Endometrium (tissue), 2 donors: ENCODE results near the gene TRMT2B.
"Not testable (repeated sequence)": the region's sequence is repeated elsewhere in the genome, so short reads cannot be mapped to it uniquely, and the experiment has no call there.

ENCODE experiments used
- FAIRE-seq: peaks from 2 replicates; lab custom pipeline; 2012; peaks lifted over from hg19 to GRCh38; lab: Jason Lieb, UNC
- donor health status: control.
- donor health status: control.

TRMT2B gene

GRCh38 chrX:101051549-101052302, at the start of gene TRMT2B:
Gene TRMT2B, minus strand, starts transcription at chrX:101052111. Its CDS starts 9,822 bp downstream, at chrX:101042289.
- FAIRE-seq = no peak

GRCh38 chrX:101097546-101098453, 45.9 kb upstream of the TRMT2B start, which contains the start of gene CENPI:
Gene CENPI, plus strand, starts transcription at chrX:101098204. Its CDS starts 2,867 bp downstream, at chrX:101101071.
- peak; percentile 83 for FAIRE-seq

GRCh38 chrX:101091817-101092216, 39.9 kb upstream of the TRMT2B start:
- FAIRE-seq = no peak

GRCh38 chrX:101081231-101081630, 29.3 kb upstream of the TRMT2B start:
- FAIRE-seq = no peak

- FAIRE-seq = no peak
These were observed 28.6 kb upstream of the TRMT2B start for GRCh38 chrX:101080326-101081124.

DNA sequence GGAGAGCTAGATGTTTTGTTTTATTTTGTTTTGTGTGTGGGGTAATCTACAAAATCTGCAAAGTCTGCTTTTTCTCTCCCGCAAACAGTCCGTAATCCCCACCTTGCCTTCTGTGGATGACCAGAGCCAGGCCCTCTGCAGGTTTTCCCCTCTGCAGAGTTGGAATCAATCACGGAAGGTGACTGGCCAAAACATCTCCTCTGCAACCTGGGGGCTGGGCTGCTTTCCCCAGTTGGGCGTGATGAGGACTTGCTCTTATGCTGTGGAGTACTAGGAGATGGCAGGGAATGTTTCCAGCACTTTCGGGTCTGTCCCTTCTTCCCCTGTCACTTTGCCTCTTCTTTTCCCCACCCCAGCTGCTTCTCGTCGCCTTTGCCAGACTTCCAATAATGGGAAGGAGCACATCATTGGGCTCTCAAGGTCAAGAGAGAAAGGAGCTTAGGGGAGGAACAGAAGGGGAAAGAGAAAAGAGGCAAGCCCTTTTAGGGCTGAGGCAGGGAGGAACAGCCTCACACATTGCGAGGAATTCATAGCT, 27.9 kb upstream of the TRMT2B start:
- no peak for FAIRE-seq

- FAIRE-seq = no peak
These were observed 27.0 kb upstream of the TRMT2B start, which contains the start of gene TMEM35A for GRCh38 chrX:101078716-101079598. Gene TMEM35A, plus strand, starts transcription at chrX:101078879. Its CDS starts 124 bp downstream, at chrX:101079003.

DNA sequence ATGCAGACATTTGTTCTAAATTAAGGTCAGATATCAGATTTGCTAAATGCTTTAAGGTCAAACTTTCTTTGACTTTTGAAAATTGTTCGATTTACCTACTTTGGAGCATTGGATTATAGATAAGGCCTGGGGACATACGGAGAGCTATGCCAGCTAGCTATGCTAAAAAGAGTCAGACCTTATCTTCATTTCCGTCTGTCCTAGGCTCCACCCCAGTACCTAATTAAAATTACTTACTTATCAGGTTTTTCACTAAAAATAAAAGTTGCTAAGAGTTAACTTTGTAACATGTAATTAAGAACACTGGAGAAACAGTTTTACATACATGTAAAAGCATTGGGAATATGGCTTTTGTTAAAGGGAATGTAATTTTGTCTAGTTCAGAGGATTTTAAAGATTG, 19.7 kb upstream of the TRMT2B start:
- FAIRE-seq = no peak

DNA sequence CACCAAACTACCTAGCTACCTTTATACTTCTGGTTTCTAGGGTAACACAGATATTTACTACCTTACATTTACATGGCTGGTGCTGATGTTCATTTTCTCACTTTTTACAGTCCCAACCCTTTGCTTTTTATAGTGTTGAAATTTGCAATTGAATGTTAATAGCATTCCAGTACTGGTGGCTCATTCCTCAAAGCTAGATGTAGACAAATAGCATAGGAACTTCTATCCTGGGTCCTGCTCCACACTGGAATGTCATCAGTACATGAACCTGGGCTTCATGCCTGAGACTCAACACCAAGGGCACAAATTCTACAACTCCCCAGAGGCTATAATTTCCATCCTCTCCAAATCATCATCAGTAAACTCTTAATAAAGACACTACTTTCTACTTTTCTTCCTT, 10.3 kb upstream of the TRMT2B start:
- FAIRE-seq = no peak

- FAIRE-seq = no peak
These were observed 5.3 kb upstream of the TRMT2B start for GRCh38 chrX:101057093-101057714.

- not testable (repeated sequence) for FAIRE-seq
These were observed 4.6 kb upstream of the TRMT2B start for GRCh38 chrX:101056551-101056950.

DNA sequence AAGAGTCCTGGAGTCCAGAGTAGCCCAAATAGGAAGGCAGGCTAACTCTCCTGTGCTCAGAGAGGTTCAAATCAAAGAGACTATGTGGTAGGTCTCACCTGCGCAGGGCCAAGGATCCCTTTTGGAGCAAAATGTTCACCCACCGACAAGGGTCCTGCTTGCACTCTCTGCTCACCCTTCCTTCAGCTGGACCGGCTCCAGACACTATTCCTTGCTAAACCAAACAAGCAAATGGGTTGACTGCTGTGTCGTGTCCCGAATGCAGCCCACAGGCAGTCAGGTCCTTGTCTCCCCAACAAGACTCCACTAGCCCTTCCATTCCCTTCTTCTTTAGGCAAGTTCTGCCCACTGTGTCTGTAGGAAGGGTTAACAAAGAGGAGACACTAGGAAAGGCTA, 760 bp downstream of the TRMT2B start:
- FAIRE-seq = no peak

- no peak for FAIRE-seq
These were observed 11.7 kb downstream of the TRMT2B start for GRCh38 chrX:101040197-101040596.

DNA sequence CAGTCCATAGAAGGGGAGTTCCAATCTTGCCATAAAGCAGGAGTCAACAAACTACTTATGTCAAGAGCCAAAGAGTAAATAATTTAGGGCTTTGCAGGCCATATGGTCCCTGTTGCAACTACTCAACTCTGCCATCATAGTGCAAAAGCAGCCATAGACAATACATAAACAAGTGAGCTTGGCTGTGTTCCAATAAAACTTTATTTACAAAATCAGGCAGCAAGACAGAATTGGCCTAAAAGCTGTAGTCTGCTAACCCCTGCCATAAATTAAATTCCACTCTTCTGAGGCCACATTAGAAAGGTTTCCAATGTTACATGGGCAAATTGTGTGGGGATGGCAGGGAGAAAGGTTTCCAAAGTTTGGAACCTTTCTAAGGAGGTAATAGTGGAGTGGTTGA, 14.7 kb downstream of the TRMT2B start:
- FAIRE-seq = no peak

- no peak for FAIRE-seq
These were observed 22.2 kb downstream of the TRMT2B start for GRCh38 chrX:101029665-101030064.

- no peak for FAIRE-seq
These were observed 23.3 kb downstream of the TRMT2B start for GRCh38 chrX:101028562-101028961.

DNA sequence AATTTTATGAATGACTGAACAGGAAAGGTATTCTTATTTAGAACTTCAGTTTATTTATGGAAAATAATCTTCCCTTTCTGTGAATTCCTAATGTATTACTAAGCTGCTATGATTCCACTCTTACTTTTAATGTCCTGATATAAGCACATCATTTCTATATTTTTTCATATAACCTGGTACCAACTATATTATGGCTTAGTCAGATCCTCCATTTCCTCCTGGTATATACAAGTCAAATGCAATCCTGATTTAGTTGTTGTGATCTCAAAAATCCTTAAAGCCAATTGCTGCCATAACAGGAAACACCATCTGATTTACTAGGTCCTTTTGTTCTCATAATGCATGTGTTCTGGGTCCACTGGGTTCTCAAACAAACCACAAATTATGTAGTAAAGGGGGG, 26.8 kb downstream of the TRMT2B start:
- FAIRE-seq = no peak

GRCh38 chrX:101022020-101022419, 29.9 kb downstream of the TRMT2B start:
- no peak for FAIRE-seq

DNA sequence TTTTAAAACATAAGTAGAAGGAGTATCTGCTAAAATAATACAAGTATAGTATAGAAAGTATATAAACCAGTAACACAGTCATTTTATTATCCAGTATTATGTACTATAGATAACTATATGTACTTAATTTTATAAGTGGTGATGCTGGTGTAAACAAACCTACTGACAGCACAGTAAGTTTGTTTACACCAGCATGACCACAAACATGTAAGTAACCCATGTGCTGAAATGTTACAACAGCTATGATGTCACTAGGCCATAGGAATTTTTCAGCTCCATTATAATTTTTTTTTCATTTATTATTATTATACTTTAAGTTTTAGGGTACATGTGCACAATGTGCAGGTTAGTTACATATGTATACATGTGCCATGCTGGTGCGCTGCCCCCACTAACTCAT, 39.9 kb downstream of the TRMT2B start:
- FAIRE-seq = not testable (repeated sequence)

- no peak for FAIRE-seq
These were observed 42.8 kb downstream of the TRMT2B start for GRCh38 chrX:101009090-101009489.
